Loucy (cell line): Measurements from ENCODE around the gene TM4SF18.

Experiments
- H2AFZ ChIP-seq: fragments of 200-600 bp; sonication (generic); 2 replicates; pipeline ENCODE4 v1.6.0; 2016; ENCODE audit warnings: antibody characterized with exemption, mild to moderate bottlenecking, low read length, moderate library complexity
- H3F3A ChIP-seq: fragments of 200-600 bp; 2 replicates; pipeline ENCODE4 v1.6.0; 2016; ENCODE audit warnings: antibody characterized with exemption, low read depth, mild to moderate bottlenecking
- H3K27me3 ChIP-seq: fragments of 200-600 bp; sonication (generic); 2 replicates; pipeline ENCODE4 v1.6.1; 2014; ENCODE audit warnings: low read length, mild to moderate bottlenecking; ENCODE audit not compliant: insufficient read depth, poor library complexity, severe bottlenecking
- H3K36me3 ChIP-seq: fragments of 200-600 bp; sonication (generic); 2 replicates; pipeline ENCODE4 v1.6.1; 2016; ENCODE audit warnings: low read length; ENCODE audit not compliant: insufficient read depth
- H3K4me1 ChIP-seq: fragments of 200-600 bp; sonication (generic); 2 replicates; pipeline ENCODE4 v1.5.1; 2014; ENCODE audit warnings: low read length, mild to moderate bottlenecking; ENCODE audit not compliant: insufficient read depth, poor library complexity, severe bottlenecking
- H3K4me2 ChIP-seq: fragments of 200-600 bp; sonication (generic); 2 replicates; pipeline ENCODE4 v1.6.0; 2014; ENCODE audit warnings: antibody characterized with exemption, low read length, low read depth, mild to moderate bottlenecking; ENCODE audit not compliant: poor library complexity, severe bottlenecking
- H3K4me3 ChIP-seq: fragments of 200-600 bp; sonication (generic); 2 replicates; pipeline ENCODE4 v1.5.1; 2014; ENCODE audit warnings: low read length, mild to moderate bottlenecking, mixed read lengths; ENCODE audit not compliant: poor library complexity, severe bottlenecking
- H3K79me2 ChIP-seq: fragments of 200-600 bp; sonication (generic); 2 replicates; pipeline ENCODE4 v1.6.1; 2014; ENCODE audit warnings: low read length; ENCODE audit not compliant: insufficient read depth
- H3K9ac ChIP-seq: fragments of 200-600 bp; sonication (generic); 2 replicates; pipeline ENCODE4 v1.6.0; 2014; ENCODE audit warnings: mild to moderate bottlenecking, low read depth, low read length, moderate library complexity; ENCODE audit not compliant: poor library complexity, severe bottlenecking
- H3K9me2 ChIP-seq: fragments of 200-600 bp; sonication (generic); replicated peaks from 2 replicates; pipeline ENCODE4 v1.6.1; 2016; ENCODE audit warnings: low read depth, low read length, mixed read lengths
- H3K9me3 ChIP-seq: fragments of 200-600 bp; sonication (generic); 2 replicates; pipeline ENCODE4 v1.6.1; 2014; ENCODE audit warnings: mild to moderate bottlenecking, antibody characterized with exemption, low read length, low read depth; ENCODE audit not compliant: insufficient read depth
- H4K20me1 ChIP-seq: fragments of 200-600 bp; sonication (generic); 2 replicates; pipeline ENCODE4 v1.6.0; 2014; ENCODE audit warnings: antibody characterized with exemption, low read length, mild to moderate bottlenecking; ENCODE audit not compliant: insufficient read depth, poor library complexity, severe bottlenecking
- EZH2phosphoT487 ChIP-seq: fragments of 200-600 bp; IDR thresholded peaks from 2 replicates; pipeline ENCODE4 v1.6.1; 2018; ENCODE audit warnings: antibody characterized with exemption, mild to moderate bottlenecking, moderate library complexity, borderline replicate concordance
- TF ChIP-seq, protein P1 (sequence below): fragments of 200-600 bp; sonication (generic); conservative IDR thresholded peaks from 2 replicates; pipeline ENCODE4 v1.5.1; 2014; ENCODE audit warnings: mild to moderate bottlenecking, antibody characterized with exemption, low read length

TM4SF18 gene

DNA sequence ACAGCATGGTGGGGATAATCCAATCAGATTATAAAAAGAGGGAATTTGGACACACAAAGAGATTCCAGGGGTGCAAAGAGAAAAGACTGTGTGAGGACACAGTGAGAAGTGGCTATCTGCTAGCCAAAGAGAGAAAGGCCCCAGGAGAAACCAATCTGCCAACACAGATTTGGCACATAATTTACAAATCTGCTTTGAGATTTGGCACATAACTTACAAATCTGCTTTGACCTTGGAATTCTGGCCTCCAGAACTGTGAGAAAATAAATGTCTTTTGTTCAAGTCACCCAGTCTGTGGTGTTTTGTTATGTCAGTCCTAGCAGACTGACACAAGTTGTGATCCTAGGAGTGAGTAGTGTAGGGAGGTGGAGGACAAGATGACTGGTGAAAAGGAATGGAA, 3.5 kb upstream of the TM4SF18 start:
- TF ChIP-seq EZH2phosphoT487 = no peak
- TF ChIP-seq, protein P1, sequence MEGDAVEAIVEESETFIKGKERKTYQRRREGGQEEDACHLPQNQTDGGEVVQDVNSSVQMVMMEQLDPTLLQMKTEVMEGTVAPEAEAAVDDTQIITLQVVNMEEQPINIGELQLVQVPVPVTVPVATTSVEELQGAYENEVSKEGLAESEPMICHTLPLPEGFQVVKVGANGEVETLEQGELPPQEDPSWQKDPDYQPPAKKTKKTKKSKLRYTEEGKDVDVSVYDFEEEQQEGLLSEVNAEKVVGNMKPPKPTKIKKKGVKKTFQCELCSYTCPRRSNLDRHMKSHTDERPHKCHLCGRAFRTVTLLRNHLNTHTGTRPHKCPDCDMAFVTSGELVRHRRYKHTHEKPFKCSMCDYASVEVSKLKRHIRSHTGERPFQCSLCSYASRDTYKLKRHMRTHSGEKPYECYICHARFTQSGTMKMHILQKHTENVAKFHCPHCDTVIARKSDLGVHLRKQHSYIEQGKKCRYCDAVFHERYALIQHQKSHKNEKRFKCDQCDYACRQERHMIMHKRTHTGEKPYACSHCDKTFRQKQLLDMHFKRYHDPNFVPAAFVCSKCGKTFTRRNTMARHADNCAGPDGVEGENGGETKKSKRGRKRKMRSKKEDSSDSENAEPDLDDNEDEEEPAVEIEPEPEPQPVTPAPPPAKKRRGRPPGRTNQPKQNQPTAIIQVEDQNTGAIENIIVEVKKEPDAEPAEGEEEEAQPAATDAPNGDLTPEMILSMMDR = no peak
- no peaks in the 10 kb centered on the region for H3K27me3 ChIP-seq
- no peaks in the 10 kb centered on the region for H4K20me1 ChIP-seq
- no peak overlapping the region for H2AFZ ChIP-seq
- H3K4me1 ChIP-seq = peaks cover 16% of the 10 kb centered on the region
- H3K4me3 ChIP-seq = no peak overlapping the region
- no peaks in the 10 kb centered on the region for H3K36me3 ChIP-seq
- no peaks in the 10 kb centered on the region for H3K79me2 ChIP-seq
- no peak overlapping the region for H3K4me2 ChIP-seq
- H3F3A ChIP-seq = 0 out of 2 replicates have a peak, but pooled peaks cover 3% of the 10 kb centered on the region
- H3K9me3 ChIP-seq = no peaks in the 10 kb centered on the region
- no peak overlapping the region for H3K9ac ChIP-seq
- H3K9me2 ChIP-seq = no peaks in the 10 kb centered on the region

DNA sequence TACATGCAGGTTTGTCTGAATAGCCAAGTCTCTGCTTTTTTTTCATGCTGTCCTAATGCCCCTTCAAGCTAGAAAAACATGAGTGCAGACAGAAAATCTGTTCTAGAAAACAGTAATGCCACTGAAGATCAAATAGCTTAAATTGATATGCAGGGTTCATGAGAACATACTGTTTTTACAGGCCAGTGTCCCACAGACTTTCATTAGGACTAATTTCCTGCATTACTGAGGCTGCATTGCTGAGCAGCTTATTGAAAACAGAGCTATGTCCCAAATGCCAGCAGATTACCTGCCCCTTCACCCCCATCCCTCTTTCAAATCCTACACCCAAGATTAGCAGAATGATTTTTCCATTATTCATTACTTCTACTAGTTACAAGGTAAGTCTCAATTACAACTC, 665 bp downstream of the TM4SF18 start:
- Histone ChIP-seq H3K36me3 (no peaks in the 10 kb centered on the region), H3K9ac (no peak overlapping the region)

DNA sequence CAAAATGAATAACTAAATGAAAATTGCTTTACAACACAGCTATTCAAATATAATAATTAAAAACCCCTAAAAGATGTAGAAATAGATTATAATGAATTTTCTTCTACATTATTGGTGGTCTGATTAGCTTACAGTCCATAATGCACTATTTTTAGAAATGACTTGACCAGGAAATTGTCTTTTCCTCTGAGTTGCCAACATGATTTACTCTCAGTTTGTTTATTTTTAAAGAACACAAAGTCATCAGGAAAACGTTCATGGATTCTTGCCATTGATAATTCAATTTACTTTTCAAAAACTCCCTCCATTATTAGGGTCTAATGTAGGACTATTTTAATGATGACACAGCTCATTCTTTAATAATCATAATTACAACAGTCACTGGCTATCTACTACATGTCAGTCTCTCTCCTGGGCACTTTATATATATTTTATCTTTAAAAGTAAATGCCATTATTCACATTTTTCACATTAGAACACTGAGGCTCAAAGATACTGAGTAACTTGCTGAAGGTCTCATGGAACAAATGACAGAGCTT, 1.1 kb downstream of the TM4SF18 start:
- H2AFZ ChIP-seq = no peak overlapping the region

More for the DNA sequence above, 665 bp downstream of the TM4SF18 start:
- Histone ChIP-seq H4K20me1 (no peaks in the 10 kb centered on the region), H3K4me1 (no peaks in the 10 kb centered on the region), H3K9me3 (no peaks in the 10 kb centered on the region), H3K9me2 (no peaks in the 10 kb centered on the region), H3K4me2 (no peak overlapping the region), H3K27me3 (no peaks in the 10 kb centered on the region), H3K79me2 (no peaks in the 10 kb centered on the region), H3K4me3 (no peak overlapping the region), H3F3A (no peaks in the 10 kb centered on the region), H2AFZ (no peak overlapping the region)
- no peak for TF ChIP-seq EZH2phosphoT487
- TF ChIP-seq, protein P1 = no peak

More for the DNA sequence above, 1.1 kb downstream of the TM4SF18 start:
- Histone ChIP-seq H3K4me2 (no peak overlapping the region), H3K4me3 (no peak overlapping the region), H3K9me2 (no peaks in the 10 kb centered on the region), H3F3A (no peaks in the 10 kb centered on the region), H4K20me1 (no peaks in the 10 kb centered on the region), H3K36me3 (no peaks in the 10 kb centered on the region), H3K79me2 (no peaks in the 10 kb centered on the region), H3K9ac (no peak overlapping the region), H3K9me3 (no peaks in the 10 kb centered on the region), H3K4me1 (no peaks in the 10 kb centered on the region), H3K27me3 (no peaks in the 10 kb centered on the region)
- TF ChIP-seq, protein P1 = no peak
- TF ChIP-seq EZH2phosphoT487 = no peak
